H9 (cell line): ENCODE measurements around the gene DCTN2. TPM values are rescaled to one million over a fixed set of nuclear protein-coding genes. Genes with fewer than 3 reads are reported as not detected.

ENCODE experiments used
- DNase-seq: peaks from one replicate; pipeline ENCODE4 v3.0.0-alpha.2; 2017
- H2AFZ ChIP-seq: one replicate; pipeline ENCODE4 v1.6.1; 2013; ENCODE audit warnings: mild to moderate bottlenecking, low read length, control low read depth, moderate library complexity
- H2AK5ac ChIP-seq: 2 replicates; pipeline ENCODE4 v1.6.1; 2013; ENCODE audit warnings: low read length, control low read depth, mixed read lengths; ENCODE audit not compliant: insufficient read length
- H2BK120ac ChIP-seq: one replicate; pipeline ENCODE4 v1.6.1; 2013; ENCODE audit warnings: low read depth, mild to moderate bottlenecking, low read length, control low read depth, inconsistent platforms; ENCODE audit not compliant: poor library complexity, severe bottlenecking
- H2BK12ac ChIP-seq: 2 replicates; pipeline ENCODE4 v1.6.1; 2013; ENCODE audit warnings: low read length, control low read depth, mixed read lengths, low read depth; ENCODE audit not compliant: insufficient read length
- H2BK15ac ChIP-seq: 2 replicates; pipeline ENCODE4 v1.6.1; 2013; ENCODE audit warnings: low read depth, low read length, control low read depth
- H2BK20ac ChIP-seq: one replicate; pipeline ENCODE4 v1.6.1; 2013; ENCODE audit warnings: low read depth, mild to moderate bottlenecking, low read length, control low read depth, inconsistent platforms; ENCODE audit not compliant: poor library complexity, severe bottlenecking
- H2BK5ac ChIP-seq: 2 replicates; pipeline ENCODE4 v1.6.1; 2013; ENCODE audit warnings: low read length, control low read depth, mixed read lengths; ENCODE audit not compliant: insufficient read length
- H3K14ac ChIP-seq: 2 replicates; pipeline ENCODE4 v1.6.1; 2013; ENCODE audit warnings: low read length, control low read depth; ENCODE audit not compliant: insufficient read depth
- H3K18ac ChIP-seq: 2 replicates; pipeline ENCODE4 v1.6.1; 2013; ENCODE audit warnings: low read depth, mild to moderate bottlenecking, mixed read lengths, low read length, control low read depth; ENCODE audit not compliant: insufficient read length
- H3K23ac ChIP-seq: 2 replicates; pipeline ENCODE4 v1.6.1; 2013; ENCODE audit warnings: low read length, control low read depth, mixed read lengths, low read depth; ENCODE audit not compliant: insufficient read length
- H3K23me2 ChIP-seq: 2 replicates; pipeline ENCODE4 v1.6.1; 2013; ENCODE audit warnings: low read depth, mild to moderate bottlenecking, mixed read lengths, low read length, control low read depth; ENCODE audit not compliant: insufficient read length, poor library complexity, severe bottlenecking
- H3K27ac ChIP-seq: 2 replicates; pipeline ENCODE4 v1.5.1; 2013; ENCODE audit warnings: low read length, control low read depth, mixed read lengths, low read depth; ENCODE audit not compliant: insufficient read length
- H3K27me3 ChIP-seq: 2 replicates; pipeline ENCODE4 v1.6.1; 2013; ENCODE audit warnings: low read length, control low read depth, inconsistent platforms; ENCODE audit not compliant: insufficient read depth
- H3K4ac ChIP-seq: 2 replicates; pipeline ENCODE4 v1.6.1; 2013; ENCODE audit warnings: low read depth, mild to moderate bottlenecking, control low read depth, inconsistent platforms, low read length, moderate library complexity
- H3K4me1 ChIP-seq: 2 replicates; pipeline ENCODE4 v1.6.1; 2013; ENCODE audit warnings: low read length, control low read depth, inconsistent platforms; ENCODE audit not compliant: insufficient read depth
- H3K4me2 ChIP-seq: 2 replicates; pipeline ENCODE4 v1.6.1; 2013; ENCODE audit warnings: low read length, control low read depth, mixed read lengths; ENCODE audit not compliant: insufficient read length, insufficient read depth
- H3K56ac ChIP-seq: 2 replicates; pipeline ENCODE4 v1.6.1; 2013; ENCODE audit warnings: low read depth, mild to moderate bottlenecking, mixed read lengths, low read length, control low read depth; ENCODE audit not compliant: insufficient read length
- H3K79me1 ChIP-seq: 2 replicates; pipeline ENCODE4 v1.6.1; 2013; ENCODE audit warnings: low read depth, mild to moderate bottlenecking, moderate library complexity, low read length, control low read depth, inconsistent platforms; ENCODE audit not compliant: insufficient read depth, poor library complexity, severe bottlenecking
- H3K79me2 ChIP-seq: 2 replicates; pipeline ENCODE4 v1.6.1; 2013; ENCODE audit warnings: low read length, control low read depth, inconsistent platforms; ENCODE audit not compliant: insufficient read depth
- H3K9ac ChIP-seq: 2 replicates; pipeline ENCODE4 v1.6.1; 2013; ENCODE audit warnings: low read length, control low read depth, mixed read lengths; ENCODE audit not compliant: insufficient read length; ENCODE audit errors: extremely low read depth
- H3K9me3 ChIP-seq: one replicate; pipeline ENCODE4 v1.6.1; 2013; ENCODE audit warnings: low read depth, low read length, inconsistent platforms; ENCODE audit not compliant: control insufficient read depth
- H3T11ph ChIP-seq: one replicate; pipeline ENCODE4 v1.6.1; 2013; ENCODE audit warnings: mild to moderate bottlenecking, low read length, control low read depth, inconsistent platforms
- H4K20me1 ChIP-seq: one replicate; pipeline ENCODE4 v1.6.1; 2013; ENCODE audit not compliant: control insufficient read depth, insufficient read length, insufficient read depth
- H4K5ac ChIP-seq: 2 replicates; pipeline ENCODE4 v1.6.1; 2013; ENCODE audit warnings: low read depth, mild to moderate bottlenecking, mixed read lengths, low read length, control low read depth; ENCODE audit not compliant: insufficient read length
- H4K8ac ChIP-seq: replicated peaks from 2 replicates; pipeline ENCODE4 v1.6.1; 2013; ENCODE audit warnings: low read length, control low read depth, mixed read lengths, low read depth; ENCODE audit not compliant: insufficient read length
- H4K91ac ChIP-seq: 2 replicates; pipeline ENCODE4 v1.6.1; 2013; ENCODE audit warnings: low read depth, mild to moderate bottlenecking, moderate library complexity, mixed read lengths, low read length, control low read depth; ENCODE audit not compliant: insufficient read length
- H3K27ac Mint-ChIP-seq, 3 experiments: 2 replicates in 2 of 3; 3 replicates in 1 of 3; pipeline ENCODE4 v1.8.0; 2020 to 2021; ENCODE audit warnings: mixed read lengths in 3 of 3, mild to moderate bottlenecking in 1 of 3, moderate library complexity in 1 of 3
- H3K27me3 Mint-ChIP-seq: 2 replicates; pipeline ENCODE4 v1.8.0; 2021; ENCODE audit warnings: low read depth, mild to moderate bottlenecking, moderate library complexity, mixed read lengths
- H3K36me3 Mint-ChIP-seq, 3 experiments: 2 replicates in 2 of 3; 3 replicates in 1 of 3; pipeline ENCODE4 v1.8.0; 2020 to 2021; ENCODE audit warnings: low read depth in 3 of 3, mixed read lengths in 3 of 3; ENCODE audit not compliant: insufficient read depth in 1 of 3
- H3K4me1 Mint-ChIP-seq, 2 experiments: 2 replicates each; pipeline ENCODE4 v1.8.0; 2020; ENCODE audit warnings: mixed read lengths in 2 of 2
- H3K4me3 Mint-ChIP-seq, 2 experiments: 2 replicates in 1 of 2; 3 replicates in 1 of 2; pipeline ENCODE4 v1.8.0; 2020 to 2021; ENCODE audit warnings: mild to moderate bottlenecking in 2 of 2, mixed read lengths in 2 of 2, moderate library complexity in 1 of 2
- H3K9me3 Mint-ChIP-seq, 2 experiments: 2 replicates in 1 of 2; 3 replicates in 1 of 2; pipeline ENCODE4 v1.8.0; 2020; ENCODE audit warnings: mild to moderate bottlenecking in 2 of 2, mixed read lengths in 2 of 2, moderate library complexity in 1 of 2
- CTCF ChIP-seq: fragments of 200-600 bp; sonication (generic); conservative IDR thresholded peaks from 3 replicates; pipeline ENCODE4 v1.8.0; 2021; ENCODE audit warnings: antibody characterized with exemption, mild to moderate bottlenecking
- WGBS: extraction: QIAGEN DNeasy Blood & Tissue Kit; methylation state at CpG from one replicate; pipeline ENCODE4 v1.1.7; 2013; ENCODE audit warnings: missing lambda C conversion rate, low lambda C conversion rate, mixed read lengths; ENCODE audit not compliant: insufficient read length; ENCODE audit errors: extremely low coverage; 5-methylcytosine and 5-hydroxymethylcytosine counted together
- total RNA-seq: library from RNA; stranded (reverse); gene quantifications from 2 replicates; pipeline ENCODE4 v1.2.1, GENCODE V29; 2021

DCTN2 gene
- total RNA-seq, 1 experiment from 2014 or later, result 97.7 TPM

GRCh38 chr12:57498571-57498970, 48.4 kb downstream of the DCTN2 start:
- no peak overlapping the region for H4K91ac ChIP-seq
- Mint-ChIP-seq H3K27ac (no peak overlapping the region; a peak in 1 of 7 replicates), H3K27me3 (no peaks in the 10 kb centered on the region), H3K4me3 (no peak overlapping the region), H3K9me3 (peaks cover 0 to 3% of the 10 kb centered on the region in 2 experiments; a peak in 1 of 5 replicates), H3K4me1 (peaks cover 0 to 2% of the 10 kb centered on the region in 2 experiments; a peak in 2 of 4 replicates), H3K36me3 (peaks cover 76 to 91% (median 81%) of the 10 kb centered on the region in 3 experiments)
- H2BK120ac ChIP-seq, result no peak overlapping the region
- H2AFZ ChIP-seq, result no peak overlapping the region
- H2AK5ac ChIP-seq, result no peak overlapping the region
- H3K56ac ChIP-seq, result no peak overlapping the region
- no peaks in the 10 kb centered on the region for H4K20me1 ChIP-seq
- no peak for TF ChIP-seq CTCF
- no peak overlapping the region for H3K23ac ChIP-seq
- DNase-seq, result no peak
- no peaks in the 10 kb centered on the region for H3K27me3 ChIP-seq
- no peak overlapping the region for H3K4ac ChIP-seq
- H3K14ac ChIP-seq, result no peak overlapping the region
- H3T11ph ChIP-seq, result no peak overlapping the region
- H2BK15ac ChIP-seq, result no peak overlapping the region
- no peaks in the 10 kb centered on the region for H3K79me1 ChIP-seq
- H3K79me2 ChIP-seq, result no peaks in the 10 kb centered on the region
- H3K18ac ChIP-seq, result no peak overlapping the region
- no peaks in the 10 kb centered on the region for H3K9me3 ChIP-seq
- no peak overlapping the region for H4K5ac ChIP-seq
- H3K23me2 ChIP-seq, result no peaks in the 10 kb centered on the region
- no CpG with 5 or more reads among the region's 4 CpGs for WGBS
- no peak overlapping the region for H3K9ac ChIP-seq
- H2BK5ac ChIP-seq, result no peak overlapping the region
- no peak overlapping the region for H2BK12ac ChIP-seq
- no peak overlapping the region for H3K4me2 ChIP-seq
- H2BK20ac ChIP-seq, result no peak overlapping the region
- H3K4me1 ChIP-seq, result no peaks in the 10 kb centered on the region
- no peak overlapping the region for H4K8ac ChIP-seq
- H3K27ac ChIP-seq, result no peak overlapping the region
